GM19099 (cell line): Measurements from ENCODE around the gene SYNJ2.

ENCODE experiments used
- POLR2A ChIP-seq: IDR thresholded peaks from 3 replicates; pipeline ENCODE4 v1.6.1; 2011; ENCODE audit warnings: low read depth; ENCODE audit not compliant: insufficient read length; ENCODE audit errors: extremely low read depth

Gene SYNJ2

DNA sequence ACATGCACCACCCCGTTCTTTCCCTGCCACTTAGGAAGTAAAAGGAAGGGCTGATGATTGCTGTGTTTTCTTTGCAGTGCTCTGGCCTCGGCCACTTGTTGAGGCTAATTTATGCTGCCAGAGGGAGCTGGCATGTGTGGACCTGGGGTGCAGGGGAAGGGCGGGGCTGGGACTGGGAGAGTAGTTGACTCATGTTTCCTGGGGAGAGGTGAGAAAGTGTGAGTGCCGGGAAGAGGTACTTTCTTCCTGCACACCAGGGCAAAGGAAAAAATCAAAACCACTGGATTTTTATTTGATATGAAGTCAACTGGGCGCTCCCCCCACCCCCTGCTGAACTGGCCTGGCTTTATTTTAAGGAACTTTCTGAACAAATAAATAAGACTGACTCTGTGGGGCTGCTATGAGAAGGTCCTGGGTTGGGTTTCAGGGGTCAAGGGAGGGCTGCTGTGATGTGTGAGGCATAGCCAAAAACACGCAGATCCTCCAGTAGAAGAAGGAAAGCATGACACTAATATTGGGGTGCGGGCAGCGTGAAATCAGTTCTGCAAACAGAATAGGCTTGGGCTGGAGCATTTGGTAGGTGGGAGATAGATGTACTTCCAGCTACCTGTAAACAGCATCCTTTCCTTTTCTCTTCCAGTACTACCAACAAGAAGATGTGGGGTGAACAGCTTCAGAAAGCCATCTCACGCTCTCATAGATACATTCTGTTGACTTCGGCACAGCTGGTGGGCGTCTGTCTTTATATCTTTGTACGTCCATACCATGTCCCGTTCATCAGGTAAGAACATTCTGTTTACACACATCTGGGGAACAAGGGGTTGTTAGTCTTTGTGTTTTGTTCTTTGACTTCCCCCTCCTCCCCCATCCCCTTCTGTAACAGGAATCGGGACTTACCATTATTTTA, 87.5 kb downstream of the SYNJ2 start:
- TF ChIP-seq POLR2A, result no peak

DNA sequence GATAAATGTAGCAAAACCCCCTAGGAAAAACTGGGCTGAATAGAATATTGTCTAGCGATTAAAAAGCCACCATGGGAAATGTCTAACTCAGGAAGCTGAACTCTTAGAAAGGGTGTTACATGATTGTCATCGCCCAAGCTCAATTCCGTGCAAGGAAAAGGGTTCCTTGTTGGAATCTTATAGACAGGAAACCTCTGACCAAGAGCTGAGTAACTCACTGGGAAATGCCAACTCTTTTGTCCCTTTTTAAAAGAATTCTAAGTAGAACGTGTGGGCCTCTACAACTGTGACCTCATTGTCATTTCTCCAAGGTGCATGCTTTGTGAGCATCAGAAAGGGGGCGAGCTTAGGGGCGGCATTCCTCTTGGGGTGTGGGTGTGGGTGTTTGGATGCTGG, 88.1 kb downstream of the SYNJ2 start:
- no peak for TF ChIP-seq POLR2A

DNA sequence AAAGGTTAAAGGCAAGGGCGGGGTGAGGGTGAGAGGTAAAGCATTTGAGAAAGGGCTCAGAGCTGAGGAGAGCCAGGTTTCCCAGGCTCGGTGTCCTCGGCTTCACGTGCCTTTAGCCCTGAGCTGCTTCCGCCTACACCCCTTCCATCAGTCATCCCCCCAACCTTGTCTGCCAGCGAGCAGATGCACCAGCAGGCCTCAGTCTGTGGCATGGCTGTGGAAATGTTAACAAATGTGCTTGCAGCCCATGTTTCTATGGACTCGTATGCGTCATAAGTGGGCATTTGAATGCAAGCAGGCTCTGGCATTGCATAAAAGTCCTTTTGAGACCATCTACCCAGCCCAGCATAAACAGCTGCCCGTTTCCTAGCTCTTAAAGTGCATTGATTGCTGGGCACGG, 88.8 kb downstream of the SYNJ2 start:
- no peak for TF ChIP-seq POLR2A

DNA sequence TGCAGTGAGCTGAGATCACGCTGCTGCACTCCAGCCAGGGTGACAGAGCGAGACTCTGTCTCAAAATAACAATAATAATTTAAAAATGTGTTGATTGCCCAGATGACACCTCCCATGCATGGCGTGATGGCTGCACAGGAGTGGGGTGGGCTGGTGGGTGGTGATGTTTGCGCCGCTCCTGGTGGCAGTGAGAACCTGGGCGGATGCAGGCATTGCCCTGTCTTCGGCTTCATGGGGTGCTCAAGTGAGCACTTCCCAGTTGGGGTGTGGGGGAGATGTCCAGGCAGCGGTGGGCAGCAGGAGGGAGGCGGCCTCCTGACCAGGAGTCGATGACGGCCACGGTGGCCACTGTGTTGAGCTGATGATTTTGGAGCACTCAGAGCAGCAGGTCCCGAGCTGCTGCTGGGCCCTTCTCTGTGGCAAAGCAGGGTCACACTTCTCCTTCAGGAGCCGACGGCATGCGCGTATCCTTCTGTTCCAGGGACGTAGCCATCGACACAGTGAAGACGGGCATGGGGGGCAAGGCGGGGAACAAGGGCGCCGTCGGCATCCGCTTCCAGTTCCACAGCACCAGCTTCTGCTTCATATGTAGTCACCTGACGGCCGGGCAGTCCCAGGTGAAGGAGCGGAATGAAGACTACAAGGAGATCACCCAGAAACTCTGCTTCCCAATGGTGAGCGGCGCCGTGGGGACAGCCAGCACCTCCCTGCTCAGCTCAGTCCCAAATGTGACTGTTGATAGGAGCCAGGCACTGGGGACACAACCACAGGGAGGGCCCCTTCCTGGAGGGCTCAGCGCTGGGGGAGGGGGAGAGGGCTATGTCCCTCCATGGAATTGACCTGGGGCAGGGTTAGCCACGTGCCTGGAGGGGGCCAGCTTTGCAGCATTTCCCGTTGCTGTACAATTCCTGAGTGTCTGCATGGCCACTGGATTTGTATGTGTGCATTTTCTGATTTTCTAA, 89.7 kb downstream of the SYNJ2 start:
- no peak for TF ChIP-seq POLR2A

DNA sequence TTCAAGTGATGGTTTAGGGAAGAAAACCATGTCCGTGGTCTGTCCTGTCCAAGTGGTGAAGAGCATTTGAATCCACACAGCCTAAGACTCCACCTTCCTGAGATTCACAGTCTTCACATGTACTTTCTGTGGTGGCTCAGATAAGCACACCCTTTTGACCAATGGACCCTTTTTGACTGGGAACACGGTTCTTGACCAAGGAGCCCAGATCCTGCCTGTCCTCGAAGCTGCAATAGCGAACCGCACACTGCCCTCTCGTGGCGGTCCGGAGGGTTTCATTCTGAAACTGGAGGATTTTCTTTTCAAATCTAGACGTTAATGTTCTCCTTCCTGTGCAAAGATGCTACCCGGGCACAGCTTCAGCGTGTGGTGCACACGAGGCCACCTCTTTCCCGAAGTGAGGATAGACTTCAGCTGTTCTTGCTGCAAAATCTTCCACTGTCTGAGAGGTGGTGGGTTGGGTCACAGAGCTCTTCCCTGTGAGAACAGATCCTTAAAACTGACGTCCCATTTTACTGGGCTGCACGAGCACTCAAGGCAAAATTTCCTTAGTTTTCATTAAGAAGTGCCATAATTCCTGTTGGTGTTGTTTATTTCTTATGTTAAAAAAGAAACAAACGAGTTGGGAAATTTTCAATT, 90.5 kb downstream of the SYNJ2 start:
- no peak for TF ChIP-seq POLR2A

DNA sequence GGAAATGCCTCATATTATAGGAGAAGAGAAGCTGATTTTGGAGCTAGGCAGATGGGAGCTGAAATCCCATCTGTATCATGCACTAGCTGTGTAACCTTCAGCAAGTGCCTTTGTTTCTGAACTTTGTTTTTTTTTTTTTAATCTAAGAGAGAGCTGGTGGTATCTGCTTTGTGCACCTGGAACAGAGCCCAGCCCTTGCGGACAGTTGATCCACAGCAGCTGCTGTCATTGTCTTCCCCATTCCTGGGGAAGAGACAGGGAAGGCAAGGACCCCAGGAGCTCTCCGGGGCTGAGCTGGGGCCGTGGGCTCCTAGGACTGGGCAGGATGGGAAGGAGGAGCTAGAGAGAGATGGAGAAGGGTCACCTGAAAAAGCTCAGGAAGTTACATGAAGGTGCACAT, 92.1 kb downstream of the SYNJ2 start:
- TF ChIP-seq POLR2A, result no peak

DNA sequence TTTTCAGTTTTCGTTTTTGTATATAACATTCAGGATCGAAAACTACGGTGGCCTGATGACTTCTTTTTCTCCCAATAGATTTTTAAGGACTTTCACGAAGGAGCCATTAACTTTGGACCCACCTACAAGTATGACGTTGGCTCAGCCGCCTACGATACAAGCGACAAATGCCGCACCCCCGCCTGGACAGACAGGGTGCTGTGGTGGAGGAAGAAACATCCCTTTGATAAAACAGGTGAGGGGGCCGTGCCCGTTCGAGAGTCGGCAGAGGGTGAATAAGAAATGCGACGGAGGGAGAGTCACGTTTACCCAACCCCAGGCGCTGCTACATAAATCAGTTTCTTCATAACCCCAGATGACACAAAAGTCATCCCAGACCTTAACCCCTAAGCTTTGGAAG, 94.9 kb downstream of the SYNJ2 start:
- TF ChIP-seq POLR2A, result no peak

DNA sequence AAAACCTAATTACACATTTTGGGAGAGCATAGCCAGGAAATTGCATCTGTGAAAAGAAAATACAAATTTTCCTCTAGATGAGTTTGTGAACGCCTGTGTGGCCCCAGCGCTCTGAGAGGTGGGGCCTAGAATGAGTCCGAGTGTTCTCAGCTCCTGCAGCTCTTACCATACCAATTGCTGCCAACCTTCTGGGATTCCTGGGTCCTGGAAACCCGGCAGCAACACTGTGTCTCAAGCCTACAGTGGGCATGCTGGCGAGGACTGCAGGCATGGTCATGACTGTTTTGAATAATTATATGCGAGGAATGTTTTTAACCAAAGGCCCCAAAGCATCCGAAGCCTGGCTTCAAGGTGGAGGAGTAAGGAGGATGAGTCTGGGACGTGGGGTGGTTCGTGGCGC, 96.0 kb downstream of the SYNJ2 start:
- TF ChIP-seq POLR2A, result no peak

DNA sequence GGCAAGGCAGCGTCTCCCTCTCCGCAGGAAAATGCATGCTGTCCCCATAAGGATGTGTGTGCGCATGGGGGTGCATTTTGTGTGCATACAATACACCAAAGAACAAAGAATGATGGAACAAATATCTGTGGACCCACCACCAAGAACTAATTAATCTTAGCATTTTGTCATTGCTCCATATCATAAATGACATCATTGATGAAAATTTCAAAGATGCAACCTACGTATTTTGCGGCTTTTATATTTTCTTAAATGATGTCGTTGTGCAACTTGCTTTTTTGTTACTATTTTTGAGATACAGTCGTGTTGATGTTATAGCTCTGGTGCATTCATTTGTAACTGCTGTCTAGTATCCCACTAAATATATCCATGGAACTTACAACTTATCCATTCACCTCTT, 96.7 kb downstream of the SYNJ2 start:
- TF ChIP-seq POLR2A, result no peak

DNA sequence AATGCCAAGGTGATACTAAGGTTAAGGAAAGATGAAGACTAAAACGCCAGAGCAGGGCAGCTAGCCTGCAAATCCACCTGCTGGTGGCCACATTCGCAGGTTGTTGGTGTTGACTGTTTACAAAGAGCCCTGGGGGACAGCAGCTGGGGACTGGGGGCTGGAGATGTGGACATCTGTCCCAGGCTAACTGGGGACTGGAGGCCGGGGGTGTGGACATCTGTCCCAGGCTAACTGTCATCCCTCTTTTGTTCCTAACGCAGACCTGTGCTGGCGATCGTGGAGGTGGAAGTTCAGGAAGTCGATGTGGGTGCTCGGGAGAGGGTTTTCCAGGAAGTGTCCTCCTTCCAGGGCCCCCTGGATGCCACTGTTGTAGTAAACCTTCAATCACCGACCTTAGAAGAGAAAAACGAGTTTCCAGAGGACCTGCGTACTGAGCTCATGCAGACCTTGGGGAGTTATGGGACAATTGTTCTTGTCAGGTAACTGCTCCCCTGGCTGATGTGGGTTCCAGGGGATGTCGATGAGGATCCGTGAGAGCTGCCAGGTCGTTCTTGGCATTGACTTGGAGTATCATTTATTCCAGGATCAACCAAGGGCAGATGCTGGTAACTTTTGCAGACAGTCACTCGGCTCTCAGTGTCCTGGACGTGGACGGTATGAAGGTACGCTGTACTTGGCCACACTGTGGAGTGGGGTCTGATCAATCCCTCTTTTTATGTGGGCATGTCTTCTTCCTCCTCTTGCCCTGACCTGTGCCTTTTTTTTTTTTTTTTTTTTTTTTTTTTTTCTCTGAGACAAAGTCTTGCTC, 99.4 kb downstream of the SYNJ2 start:
- TF ChIP-seq POLR2A, result no peak

DNA sequence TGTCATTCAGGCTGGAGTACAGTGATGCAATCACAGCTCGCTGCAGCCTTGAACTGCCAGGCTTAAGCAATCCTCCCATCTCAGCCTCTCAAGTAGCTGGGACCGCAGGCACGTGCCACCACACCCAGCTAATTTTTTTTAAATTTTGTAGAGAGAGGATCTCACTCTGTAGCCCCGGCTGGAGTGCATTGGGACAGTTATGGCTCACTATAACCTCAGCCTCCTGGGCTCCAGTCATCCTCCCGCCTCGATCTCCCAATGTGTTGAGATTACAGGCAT, 99.9 kb downstream of the SYNJ2 start:
- no peak for TF ChIP-seq POLR2A

DNA sequence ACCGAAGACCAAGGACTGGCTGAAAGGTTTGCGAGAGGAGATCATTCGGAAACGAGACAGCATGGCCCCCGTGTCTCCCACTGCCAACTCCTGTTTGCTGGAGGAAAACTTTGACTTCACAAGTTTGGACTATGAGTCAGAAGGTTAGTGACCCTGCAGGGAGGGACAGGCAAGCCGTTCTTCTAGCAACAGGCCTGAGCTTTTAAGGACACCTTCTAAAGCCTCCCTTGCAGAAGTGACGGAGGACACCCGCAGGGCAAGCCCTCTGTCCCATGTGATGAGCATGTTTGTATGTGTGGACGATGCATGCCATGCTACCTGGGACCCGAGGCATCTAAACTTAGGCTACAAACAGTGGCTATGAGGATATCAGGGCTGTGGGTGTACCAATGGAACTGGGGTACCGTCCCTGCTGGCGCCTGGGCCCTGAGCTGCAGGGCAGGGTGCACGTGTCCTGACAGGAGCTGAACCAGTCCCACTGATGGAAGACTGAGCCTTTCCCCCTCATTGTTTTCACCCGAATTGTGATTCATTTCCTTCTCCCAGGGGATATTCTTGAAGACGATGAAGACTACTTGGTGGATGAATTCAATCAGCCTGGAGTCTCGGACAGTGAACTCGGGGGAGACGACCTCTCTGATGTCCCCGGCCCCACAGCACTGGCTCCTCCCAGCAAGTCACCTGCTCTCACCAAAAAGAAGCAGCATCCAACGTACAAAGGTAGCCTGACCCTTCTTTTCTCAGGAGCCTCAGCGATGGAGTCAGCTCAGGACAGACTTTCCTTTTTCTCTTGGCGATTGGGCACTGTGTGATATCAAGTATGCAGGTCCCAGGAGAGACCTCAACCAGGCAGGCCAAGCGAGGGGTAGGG, 102.0 kb downstream of the SYNJ2 start:
- TF ChIP-seq POLR2A, result no peak

DNA sequence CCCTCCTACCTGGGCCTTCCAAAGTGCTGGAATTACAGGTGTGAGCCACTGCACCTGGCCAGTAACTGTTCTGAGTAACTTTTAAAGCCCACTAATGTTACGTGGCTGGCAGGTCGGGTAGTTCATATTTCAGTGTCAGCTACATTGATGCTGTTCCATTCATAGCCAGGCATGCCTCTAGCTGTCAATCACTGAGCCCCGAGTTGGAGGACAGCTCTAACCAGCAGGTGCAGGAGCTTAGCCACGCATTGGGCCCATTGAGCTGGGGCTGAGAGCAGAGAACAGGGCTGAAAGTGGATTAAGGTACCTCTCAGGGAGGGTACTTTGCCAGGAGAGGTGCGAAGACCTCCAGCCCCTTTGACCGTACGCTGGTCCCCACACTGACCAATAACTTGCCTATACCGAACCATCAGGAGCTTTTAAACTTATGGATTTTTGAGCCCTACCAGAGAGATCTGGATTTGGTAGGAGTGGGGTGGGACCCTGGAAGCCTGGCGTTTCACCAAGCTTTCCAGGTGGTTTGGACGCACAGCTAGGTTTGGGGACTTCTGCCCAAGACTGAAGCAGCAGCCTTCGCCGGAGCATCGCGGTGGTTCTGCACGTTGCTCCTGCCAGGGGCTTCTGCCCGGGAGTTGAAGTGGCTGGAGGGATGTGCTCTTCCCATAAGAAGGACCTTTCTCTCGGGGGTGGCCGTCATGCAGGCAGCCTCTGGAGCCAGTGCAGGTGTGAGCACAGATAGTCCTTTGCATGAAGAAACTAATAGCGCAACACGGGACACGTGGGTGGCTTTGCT, 103.8 kb downstream of the SYNJ2 start:
- TF ChIP-seq POLR2A, result no peak

DNA sequence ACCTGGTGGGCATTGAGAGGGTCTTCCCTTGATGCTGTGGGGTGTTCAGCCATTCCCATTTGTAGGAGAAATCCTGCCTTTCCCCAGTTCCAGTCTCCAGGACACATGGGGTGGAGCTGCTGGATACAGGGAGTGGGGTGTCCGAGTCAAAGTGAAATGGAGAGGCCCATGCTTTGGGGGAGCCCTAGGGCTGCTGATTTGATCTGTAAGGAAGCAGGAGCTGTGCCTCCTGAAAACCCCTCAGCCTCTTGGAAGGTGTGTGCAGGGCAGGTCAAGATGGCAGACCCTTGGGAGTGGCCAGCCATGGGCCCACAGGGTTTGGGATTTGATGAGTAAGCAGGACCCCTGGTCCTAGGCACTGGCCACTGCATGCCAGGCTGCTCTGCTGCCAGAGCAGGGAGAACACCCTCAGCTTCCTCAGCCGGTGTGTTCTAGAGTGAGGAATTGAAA, 104.4 kb downstream of the SYNJ2 start:
- no peak for TF ChIP-seq POLR2A
